Thyroid gland (tissue), 4 donors: Measurements from ENCODE around the gene TTC21A.

Experiments
- CTCF ChIP-seq, 6 experiments: fragments of 200-600 bp in 3 of 6; fragments of 450-650 bp in 3 of 6; sonication (generic) in 3 of 6; IDR thresholded peaks; one replicate each; pipeline ENCODE4 v1.5.1; 2016 to 2019; ENCODE audit warnings: antibody characterized with exemption in 6 of 6, mild to moderate bottlenecking in 2 of 6, inconsistent platforms in 1 of 6, moderate library complexity in 1 of 6
- POLR2A ChIP-seq, 2 donors: fragments of 450-650 bp; IDR thresholded peaks; one replicate each; pipeline ENCODE4 v1.6.1; 2017; ENCODE audit warnings: antibody characterized with exemption in 2 of 2, mild to moderate bottlenecking in 2 of 2, moderate library complexity in 1 of 2

- no peak for TF ChIP-seq CTCF (IDR thresholded peaks at IDR 0.05)
- no peak for TF ChIP-seq POLR2A (IDR thresholded peaks at IDR 0.05)
Measured at GRCh38 chr3:39166134-39166710, 58.7 kb downstream of the TTC21A start.
